Sigmoid colon (tissue), 4 donors: ENCODE data around the gene B4GALNT3.

Experiments used
- CTCF ChIP-seq, 4 experiments: fragments of 450-650 bp in 3 of 4; fragments of 200-600 bp in 1 of 4; IDR thresholded peaks; one replicate each; pipeline ENCODE4 v1.5.1; 2016 to 2019; ENCODE audit warnings: antibody characterized with exemption in 4 of 4, mild to moderate bottlenecking in 3 of 4, moderate library complexity in 2 of 4
- POLR2AphosphoS5 ChIP-seq, 4 donors: sonication (generic); formaldehyde crosslinking; IDR thresholded peaks; one replicate each; pipeline ENCODE4 v1.6.1; 2017; ENCODE audit warnings: antibody characterized with exemption in 4 of 4

- TF ChIP-seq POLR2AphosphoS5 (IDR thresholded peaks at IDR 0.05) = no peak
- no peak for TF ChIP-seq CTCF (IDR thresholded peaks at IDR 0.05)
These were observed 60.4 kb downstream of the B4GALNT3 start for GRCh38 chr12:520119-520518.
